ENCODE measurements around the gene RPL36A. TPM values are rescaled to one million over a fixed set of nuclear protein-coding genes. Genes with fewer than 3 reads are reported as not detected.

RPL36A gene
- total RNA-seq, 2 donors from 2014 or later: 369 to 821 TPM

DNA sequence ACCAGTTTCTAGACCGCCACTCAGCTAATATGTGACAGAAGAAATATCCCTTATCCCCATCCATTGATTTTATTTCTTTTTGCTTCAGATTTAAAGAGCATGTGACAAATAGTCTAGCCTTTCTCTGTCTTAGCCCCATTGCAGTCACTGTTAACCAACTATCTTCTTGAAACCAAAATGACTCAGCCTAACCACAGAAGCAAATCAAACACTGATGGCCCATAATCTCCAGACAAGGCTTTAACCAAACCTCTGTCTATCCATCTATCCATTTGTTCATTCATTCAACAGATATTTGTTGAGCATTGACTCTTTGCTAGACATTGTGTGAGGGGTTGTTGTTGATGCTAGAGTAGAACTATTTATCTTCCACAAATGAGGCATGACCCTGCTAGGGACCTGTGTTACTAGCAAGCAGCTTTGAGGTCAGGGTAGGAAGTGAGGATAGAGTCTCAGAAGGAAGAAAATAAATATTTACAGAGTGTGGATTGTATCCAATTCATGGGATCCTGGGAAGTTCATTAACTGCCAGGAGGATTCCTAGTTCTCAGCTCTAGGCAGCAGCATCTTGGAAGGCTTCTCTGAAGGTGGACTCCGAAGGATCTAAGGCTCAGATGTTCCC lies 39.8 kb downstream of the RPL36A start:
- no peaks in the 10 kb centered on the region for H3K9me3 ChIP-seq
- ATAC-seq (no peak), DNase-seq (no peak)
- TF ChIP-seq, protein P1, sequence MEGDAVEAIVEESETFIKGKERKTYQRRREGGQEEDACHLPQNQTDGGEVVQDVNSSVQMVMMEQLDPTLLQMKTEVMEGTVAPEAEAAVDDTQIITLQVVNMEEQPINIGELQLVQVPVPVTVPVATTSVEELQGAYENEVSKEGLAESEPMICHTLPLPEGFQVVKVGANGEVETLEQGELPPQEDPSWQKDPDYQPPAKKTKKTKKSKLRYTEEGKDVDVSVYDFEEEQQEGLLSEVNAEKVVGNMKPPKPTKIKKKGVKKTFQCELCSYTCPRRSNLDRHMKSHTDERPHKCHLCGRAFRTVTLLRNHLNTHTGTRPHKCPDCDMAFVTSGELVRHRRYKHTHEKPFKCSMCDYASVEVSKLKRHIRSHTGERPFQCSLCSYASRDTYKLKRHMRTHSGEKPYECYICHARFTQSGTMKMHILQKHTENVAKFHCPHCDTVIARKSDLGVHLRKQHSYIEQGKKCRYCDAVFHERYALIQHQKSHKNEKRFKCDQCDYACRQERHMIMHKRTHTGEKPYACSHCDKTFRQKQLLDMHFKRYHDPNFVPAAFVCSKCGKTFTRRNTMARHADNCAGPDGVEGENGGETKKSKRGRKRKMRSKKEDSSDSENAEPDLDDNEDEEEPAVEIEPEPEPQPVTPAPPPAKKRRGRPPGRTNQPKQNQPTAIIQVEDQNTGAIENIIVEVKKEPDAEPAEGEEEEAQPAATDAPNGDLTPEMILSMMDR (IDR thresholded peaks at IDR 0.05): no peak
- no peak for TF ChIP-seq POLR2A (IDR thresholded peaks at IDR 0.05)
- H3K4me1 ChIP-seq: peaks cover 3% of the 10 kb centered on the region
- no peak overlapping the region for H3K4me3 ChIP-seq
- 92 to 96% methylated on average over 1 to 2 of the region's 2 CpGs for WGBS, 2 donors
- peak overlapping the region in 2 of 4 donors; percentile 3 to 14 for H3K27ac ChIP-seq
- no peaks in the 10 kb centered on the region for H3K27me3 ChIP-seq
- H3K36me3 ChIP-seq (replicated peaks in 1 of 2; ENCODE audit: insufficient read depth in 1 of 2, low read depth in 2 of 2): no peaks in the 10 kb centered on the region
- intact Hi-C loops (cut with DNase I): no loop called here

DNA sequence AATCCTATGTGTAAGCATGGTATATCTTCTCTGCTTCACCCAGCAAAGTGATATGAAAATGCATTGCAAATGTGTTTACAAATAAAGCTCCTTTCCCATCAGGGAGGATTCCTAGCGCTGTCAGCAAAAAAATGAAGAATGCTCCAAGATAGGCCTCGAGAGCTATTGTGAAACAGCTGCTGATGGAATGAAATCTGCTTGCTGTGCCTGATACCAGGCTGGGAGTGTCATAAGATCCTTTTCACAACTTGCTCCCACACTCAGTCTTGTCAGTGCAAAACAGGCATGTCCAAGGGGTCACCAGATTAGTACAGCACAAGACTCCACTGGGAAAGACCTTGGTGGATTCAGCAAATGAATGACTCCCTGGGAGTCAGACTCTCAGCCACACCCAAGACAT lies 51.3 kb downstream of the RPL36A start:
- WGBS, 2 donors: 79 to 100% methylated on average over 2 of the region's 2 CpGs
- H3K36me3 ChIP-seq (replicated peaks in 1 of 2; ENCODE audit: insufficient read depth in 1 of 2, low read depth in 2 of 2): no peaks in the 10 kb centered on the region
- H3K27ac ChIP-seq: no peak overlapping the region
- DNase-seq (no peak), ATAC-seq (no peak)
- TF ChIP-seq POLR2A (IDR thresholded peaks at IDR 0.05): no peak
- TF ChIP-seq, protein P1 (IDR thresholded peaks at IDR 0.05): no peak
- no peaks in the 10 kb centered on the region for H3K4me1 ChIP-seq
- no peaks in the 10 kb centered on the region for H3K9me3 ChIP-seq
- intact Hi-C loops (cut with DNase I): no loop called here
- no peak overlapping the region for H3K4me3 ChIP-seq
- H3K27me3 ChIP-seq: no peaks in the 10 kb centered on the region

Other genes with a start within 250 kb of the RPL36A start
- gene DRP2, start 171.2 kb upstream of the RPL36A start, total RNA-seq: not detected
- not detected for gene TAF7L, start 99.7 kb upstream of the RPL36A start, total RNA-seq
- gene TIMM8A, start 42.3 kb upstream of the RPL36A start, total RNA-seq: 1 to 10 TPM; 5.3 to 5.7 TPM
- 1 to 10 TPM; 2.6 to 4.0 TPM for gene BTK, start 4.8 kb upstream of the RPL36A start, total RNA-seq
- 1 to 10 TPM; 6.2 to 7.6 TPM for gene GLA, start 16.9 kb downstream of the RPL36A start, total RNA-seq
- 10 to 100 TPM; 24.1 to 25.7 TPM for gene HNRNPH2, start 17.2 kb downstream of the RPL36A start, total RNA-seq
- gene ARMCX4, start 94.4 kb downstream of the RPL36A start, total RNA-seq: 1 to 10 TPM; 6.5 to 6.6 TPM
- gene ARMCX1, start 159.5 kb downstream of the RPL36A start, total RNA-seq: 10 to 100 TPM in 1 of 2 donors, 1 to 10 TPM in 1; 7.9 to 17.9 TPM
- gene ARMCX6, start 227.0 kb downstream of the RPL36A start, total RNA-seq: 10 to 100 TPM; 13.5 to 18.5 TPM
- gene ARMCX3, start 232.1 kb downstream of the RPL36A start, total RNA-seq: 10 to 100 TPM; 35.3 to 57.1 TPM

All from body of pancreas (tissue), 4 donors.